GM21390 (cell line): ENCODE data around the gene ZCCHC14.
"Not testable (repeated sequence)": the region's sequence is repeated elsewhere in the genome, so short reads cannot be mapped to it uniquely, and the experiment has no call there.

Experiments
- ATAC-seq: cut with Tn5 transposase; IDR thresholded peaks from one replicate; pipeline ENCODE4 v1.9.1; 2021; ENCODE audit not compliant: unreplicated experiment

ZCCHC14 gene

DNA sequence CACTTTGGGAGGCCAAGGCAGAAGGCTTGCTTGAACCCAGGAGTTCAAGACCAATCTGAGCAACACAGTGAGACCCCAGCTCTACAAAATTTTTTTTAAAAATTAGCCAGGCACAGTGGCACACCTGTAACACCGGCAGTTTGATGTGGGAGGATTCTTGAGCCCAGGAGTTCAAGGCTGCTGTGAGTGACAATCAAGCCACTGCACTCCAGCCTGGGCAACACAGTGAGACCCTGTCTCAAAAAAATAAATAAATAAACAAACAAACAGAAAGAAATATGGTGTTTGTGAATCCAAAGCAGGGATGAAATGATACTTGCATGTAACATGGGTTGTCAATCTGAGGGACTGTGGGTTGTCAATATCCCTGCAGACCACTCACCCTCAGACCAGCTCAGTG lies 125.9 kb downstream of the ZCCHC14 start:
- no peak for ATAC-seq

DNA sequence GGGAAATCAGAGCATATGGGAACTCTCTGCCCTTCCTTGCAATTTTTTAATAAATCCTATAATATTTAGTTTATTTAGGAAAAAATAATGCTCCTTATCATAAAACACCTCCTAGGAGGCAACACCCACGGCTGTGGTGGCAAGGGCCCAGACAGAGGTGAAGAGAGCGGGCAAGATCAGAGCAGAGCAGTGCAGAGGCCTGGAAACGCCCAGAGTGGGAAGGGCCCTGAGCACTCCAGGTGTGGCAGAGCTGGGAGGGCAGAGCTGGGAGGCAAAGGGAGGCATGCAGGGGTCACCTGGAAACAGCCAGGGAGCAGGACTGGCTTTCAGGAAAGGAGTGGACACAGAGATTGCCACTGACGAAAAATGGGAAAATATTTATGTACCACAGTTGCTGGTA lies 126.5 kb downstream of the ZCCHC14 start:
- ATAC-seq = no peak

DNA sequence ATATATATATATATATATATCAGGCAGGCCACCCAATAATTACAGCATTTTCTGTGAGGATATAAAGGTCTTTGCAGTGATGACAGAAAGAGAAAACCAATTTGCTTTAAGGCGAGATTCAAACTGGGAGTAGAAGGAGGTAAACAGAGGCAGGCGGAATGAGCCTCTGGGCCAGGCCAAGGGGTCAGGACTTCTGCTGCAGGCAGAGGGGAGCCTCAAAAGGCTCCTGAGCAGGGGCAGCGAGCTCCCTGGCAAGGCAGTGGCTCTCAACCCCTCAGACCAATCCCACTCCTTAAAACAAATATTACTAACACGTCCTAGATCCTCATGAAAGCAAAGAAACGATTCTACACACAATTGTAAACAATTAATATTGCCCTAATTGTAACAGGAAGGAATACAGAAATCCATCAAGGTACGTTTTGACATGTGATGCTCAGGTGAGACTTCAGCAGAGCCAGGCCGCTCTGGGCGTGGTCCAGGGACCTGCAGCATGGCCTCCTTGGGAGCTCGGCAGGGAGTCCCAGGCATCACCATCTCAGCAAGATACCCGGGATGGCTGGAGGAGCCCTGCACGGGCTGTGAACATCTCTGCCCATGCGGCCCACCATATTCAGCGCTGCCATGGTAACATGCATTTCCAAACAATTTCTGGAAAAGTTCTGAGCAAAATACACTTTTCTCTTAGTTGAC lies 127.7 kb downstream of the ZCCHC14 start:
- no peak for ATAC-seq

DNA sequence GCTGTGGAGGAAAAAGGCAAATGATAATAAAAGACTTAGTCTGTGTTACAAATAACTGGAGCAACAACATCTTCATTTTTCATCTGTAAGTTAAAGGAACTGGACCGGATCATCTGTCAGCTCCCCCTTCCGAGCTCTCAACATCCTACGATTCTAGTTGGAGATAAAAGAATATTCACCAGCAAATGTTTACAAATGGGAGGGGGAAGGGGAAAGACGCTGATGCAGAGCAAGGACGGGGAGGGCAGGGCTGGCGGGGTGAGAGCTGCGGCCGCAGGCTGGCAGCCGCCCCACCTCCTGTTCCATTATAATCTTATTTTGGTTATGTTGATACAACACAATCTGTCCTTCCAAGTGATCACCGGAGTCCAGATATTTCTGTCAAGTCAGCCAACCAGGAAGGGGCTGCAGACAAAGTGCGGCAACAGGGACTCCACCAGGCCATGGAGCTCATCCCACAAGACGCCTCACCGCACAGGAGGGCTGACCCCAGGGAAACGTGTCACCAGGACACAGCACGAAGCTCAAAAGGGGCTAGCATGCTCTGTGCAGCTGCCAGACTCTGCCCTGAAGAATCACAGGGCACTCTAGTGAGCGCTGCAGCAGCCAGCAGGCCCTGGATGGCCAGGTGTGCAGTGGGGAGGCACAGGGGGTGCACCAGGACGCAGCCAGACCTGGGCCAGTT lies 128.9 kb downstream of the ZCCHC14 start:
- ATAC-seq = no peak

- ATAC-seq = not testable (repeated sequence)
These were observed 129.8 kb downstream of the ZCCHC14 start for GRCh38 chr16:87362828-87363559.

GRCh38 chr16:87361916-87362619 lies 130.8 kb downstream of the ZCCHC14 start:
- ATAC-seq = no peak

GRCh38 chr16:87360862-87361610 lies 131.8 kb downstream of the ZCCHC14 start:
- no peak for ATAC-seq

DNA sequence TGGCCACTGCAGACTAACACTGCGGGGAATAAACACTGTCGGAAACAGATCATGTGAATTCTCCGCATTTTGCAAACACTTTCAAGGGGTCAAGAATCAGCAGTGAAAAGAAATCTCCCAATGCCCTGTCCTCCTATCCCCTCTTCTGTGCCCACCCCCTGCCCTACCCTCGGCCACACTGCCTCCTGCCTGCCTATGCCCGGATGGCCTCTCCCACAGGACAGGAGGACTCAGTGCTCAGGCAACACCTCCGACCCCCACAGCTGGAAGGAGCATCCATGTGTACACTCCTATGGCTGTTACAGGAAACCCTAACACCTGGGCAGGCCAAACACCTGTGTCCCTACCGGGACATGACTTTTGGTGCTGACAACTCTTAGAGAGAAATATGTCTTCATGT lies 133.7 kb downstream of the ZCCHC14 start:
- ATAC-seq = no peak

GRCh38 chr16:87358696-87359095 lies 134.1 kb downstream of the ZCCHC14 start:
- ATAC-seq = no peak

DNA sequence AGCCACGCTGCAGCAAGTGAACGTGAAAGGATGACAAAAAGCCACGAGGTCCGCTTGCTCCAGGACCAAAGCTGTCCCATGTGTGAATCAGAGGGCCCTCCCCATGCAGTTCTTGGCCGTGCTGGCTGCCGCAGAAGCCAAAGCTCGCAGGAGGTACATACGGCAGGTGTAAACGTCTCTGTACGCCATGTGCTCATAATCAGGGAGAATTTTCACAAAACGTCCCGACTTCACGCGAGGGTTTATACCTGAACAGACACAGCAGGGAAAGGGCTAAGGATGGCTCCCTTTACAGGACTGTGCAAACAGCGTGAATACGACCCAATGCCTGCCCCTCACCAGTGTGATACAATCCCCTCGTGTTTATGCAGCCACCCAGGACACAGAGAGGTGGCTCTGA lies 134.6 kb downstream of the ZCCHC14 start:
- no peak for ATAC-seq

GRCh38 chr16:87356491-87356853 lies 136.4 kb downstream of the ZCCHC14 start:
- ATAC-seq = no peak
